Neural crest cell (in vitro differentiated cells): ENCODE results near the gene CCNG2. TPM values are rescaled to one million over a fixed set of nuclear protein-coding genes. Genes with fewer than 3 reads are reported as not detected.

Source experiments
- DNase-seq: peaks from one replicate; pipeline ENCODE4 v3.0.0; 2021; ENCODE audit warnings: low read depth, mixed read lengths, low spot score
- H3K27ac Mint-ChIP-seq: one replicate; pipeline ENCODE4 v1.8.0; 2021; ENCODE audit warnings: mild to moderate bottlenecking, mixed read lengths; ENCODE audit not compliant: unreplicated experiment
- H3K27me3 Mint-ChIP-seq: 2 replicates; pipeline ENCODE4 v1.8.0; 2021; ENCODE audit warnings: low read depth, mild to moderate bottlenecking, mixed read lengths
- H3K36me3 Mint-ChIP-seq: 2 replicates; pipeline ENCODE4 v1.8.0; 2021; ENCODE audit warnings: low read depth, mild to moderate bottlenecking, mixed read lengths
- H3K4me1 Mint-ChIP-seq: 2 replicates; pipeline ENCODE4 v1.8.0; 2021; ENCODE audit warnings: mixed read lengths
- H3K4me3 Mint-ChIP-seq: one replicate; pipeline ENCODE4 v1.8.0; 2021; ENCODE audit warnings: mild to moderate bottlenecking, mixed read lengths
- H3K9me3 Mint-ChIP-seq: 2 replicates; pipeline ENCODE4 v1.8.0; 2021; ENCODE audit warnings: mixed read lengths
- total RNA-seq: library from RNA; stranded (reverse); gene quantifications from 2 replicates; pipeline ENCODE4 v1.2.1, GENCODE V29; 2021
- TF ChIP-seq, protein P1 (sequence below): fragments of 200-600 bp; sonication (generic); conservative IDR thresholded peaks from 2 replicates; pipeline ENCODE4 v1.5.0; 2021; ENCODE audit warnings: antibody characterized with exemption, mild to moderate bottlenecking

The CCNG2 gene
- total RNA-seq, 1 donor from 2014 or later, result 57.2 TPM

GRCh38 chr4:77148078-77148477, 8.9 kb upstream of the CCNG2 start:
- H3K4me1 Mint-ChIP-seq, result peaks cover 16% of the 10 kb centered on the region
- DNase-seq, result no peak
- H3K27me3 Mint-ChIP-seq, result no peaks in the 10 kb centered on the region
- H3K9me3 Mint-ChIP-seq, result no peaks in the 10 kb centered on the region
- H3K4me3 Mint-ChIP-seq, result no peak overlapping the region
- TF ChIP-seq, protein P1, sequence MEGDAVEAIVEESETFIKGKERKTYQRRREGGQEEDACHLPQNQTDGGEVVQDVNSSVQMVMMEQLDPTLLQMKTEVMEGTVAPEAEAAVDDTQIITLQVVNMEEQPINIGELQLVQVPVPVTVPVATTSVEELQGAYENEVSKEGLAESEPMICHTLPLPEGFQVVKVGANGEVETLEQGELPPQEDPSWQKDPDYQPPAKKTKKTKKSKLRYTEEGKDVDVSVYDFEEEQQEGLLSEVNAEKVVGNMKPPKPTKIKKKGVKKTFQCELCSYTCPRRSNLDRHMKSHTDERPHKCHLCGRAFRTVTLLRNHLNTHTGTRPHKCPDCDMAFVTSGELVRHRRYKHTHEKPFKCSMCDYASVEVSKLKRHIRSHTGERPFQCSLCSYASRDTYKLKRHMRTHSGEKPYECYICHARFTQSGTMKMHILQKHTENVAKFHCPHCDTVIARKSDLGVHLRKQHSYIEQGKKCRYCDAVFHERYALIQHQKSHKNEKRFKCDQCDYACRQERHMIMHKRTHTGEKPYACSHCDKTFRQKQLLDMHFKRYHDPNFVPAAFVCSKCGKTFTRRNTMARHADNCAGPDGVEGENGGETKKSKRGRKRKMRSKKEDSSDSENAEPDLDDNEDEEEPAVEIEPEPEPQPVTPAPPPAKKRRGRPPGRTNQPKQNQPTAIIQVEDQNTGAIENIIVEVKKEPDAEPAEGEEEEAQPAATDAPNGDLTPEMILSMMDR, result no peak
- H3K27ac Mint-ChIP-seq, result no peak overlapping the region
- no peaks in the 10 kb centered on the region for H3K36me3 Mint-ChIP-seq

GRCh38 chr4:77149789-77150188, 7.2 kb upstream of the CCNG2 start:
- TF ChIP-seq, protein P1, result no peak
- H3K36me3 Mint-ChIP-seq, result no peaks in the 10 kb centered on the region
- H3K27ac Mint-ChIP-seq, result no peak overlapping the region
- H3K4me1 Mint-ChIP-seq, result peaks cover 25% of the 10 kb centered on the region
- no peaks in the 10 kb centered on the region for H3K9me3 Mint-ChIP-seq
- no peak overlapping the region for H3K4me3 Mint-ChIP-seq
- no peaks in the 10 kb centered on the region for H3K27me3 Mint-ChIP-seq
- no peak for DNase-seq

- peaks cover 36% of the 10 kb centered on the region for H3K4me1 Mint-ChIP-seq
- TF ChIP-seq, protein P1, result no peak
- no peak overlapping the region for H3K27ac Mint-ChIP-seq
- H3K4me3 Mint-ChIP-seq, result no peak overlapping the region
- H3K36me3 Mint-ChIP-seq, result no peaks in the 10 kb centered on the region
- no peaks in the 10 kb centered on the region for H3K27me3 Mint-ChIP-seq
- H3K9me3 Mint-ChIP-seq, result no peaks in the 10 kb centered on the region
- DNase-seq, result no peak
These were observed 5.8 kb upstream of the CCNG2 start for GRCh38 chr4:77151241-77151640.

DNA sequence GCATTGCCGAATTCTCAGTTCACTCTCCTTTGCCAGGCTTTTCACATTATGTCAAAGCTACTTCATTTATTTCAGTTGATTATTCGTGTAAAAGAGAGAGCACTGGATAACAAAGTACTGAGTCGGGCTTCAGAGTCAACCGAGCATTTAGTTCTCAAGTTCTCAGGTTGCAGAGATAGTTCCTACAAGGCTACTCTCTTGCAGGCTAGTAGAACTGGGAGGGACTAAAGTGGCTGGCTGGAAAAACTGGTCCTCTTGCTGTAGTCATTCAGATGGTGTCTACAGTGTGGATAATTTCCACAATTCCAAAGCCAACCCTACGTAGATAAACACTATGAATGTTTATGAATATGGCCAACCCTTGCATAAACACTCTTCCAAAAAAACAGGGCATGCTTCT, 4.6 kb upstream of the CCNG2 start:
- TF ChIP-seq, protein P1, result no peak
- Mint-ChIP-seq H3K9me3 (no peaks in the 10 kb centered on the region), H3K4me3 (no peak overlapping the region), H3K27me3 (peaks cover 3% of the 10 kb centered on the region), H3K4me1 (peaks cover 30% of the 10 kb centered on the region), H3K27ac (no peak overlapping the region), H3K36me3 (no peaks in the 10 kb centered on the region)
- DNase-seq, result no peak

DNA sequence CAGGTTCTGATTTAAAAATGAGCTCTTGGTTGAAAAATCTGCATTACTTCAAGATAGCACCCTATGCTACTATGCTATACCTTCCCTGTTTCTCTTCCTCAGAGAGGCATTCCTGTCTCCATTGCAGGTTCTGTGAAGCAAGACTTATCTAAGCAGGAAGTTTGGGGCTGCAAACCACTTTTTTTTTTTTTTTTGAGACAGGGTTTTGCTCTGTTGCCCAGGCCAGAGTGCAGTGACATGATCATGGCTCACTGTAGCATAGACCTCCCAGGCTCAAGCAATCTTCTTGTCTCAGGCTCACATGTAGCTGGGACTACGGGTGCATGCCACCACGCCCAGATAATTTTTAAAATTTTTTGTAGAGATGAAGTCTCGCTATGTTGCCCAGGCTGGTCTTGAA, 4.0 kb upstream of the CCNG2 start:
- H3K9me3 Mint-ChIP-seq, result no peaks in the 10 kb centered on the region
- no peak for DNase-seq
- H3K27me3 Mint-ChIP-seq, result peaks cover 3% of the 10 kb centered on the region
- no peak overlapping the region for H3K27ac Mint-ChIP-seq
- TF ChIP-seq, protein P1, result no peak
- peaks cover 30% of the 10 kb centered on the region for H3K4me1 Mint-ChIP-seq
- no peaks in the 10 kb centered on the region for H3K36me3 Mint-ChIP-seq
- H3K4me3 Mint-ChIP-seq, result no peak overlapping the region

GRCh38 chr4:77154065-77154464, 2.9 kb upstream of the CCNG2 start:
- TF ChIP-seq, protein P1, result no peak
- Mint-ChIP-seq H3K4me3 (peak overlapping the region; percentile 50), H3K4me1 (peaks cover 39% of the 10 kb centered on the region), H3K27me3 (peaks cover 3% of the 10 kb centered on the region), H3K9me3 (no peaks in the 10 kb centered on the region), H3K36me3 (no peaks in the 10 kb centered on the region), H3K27ac (no peak overlapping the region)
- DNase-seq, result no peak
